ENCODE data around the gene JUP. TPM values are rescaled to one million over a fixed set of nuclear protein-coding genes. Genes with fewer than 3 reads are reported as not detected.

The JUP gene
- total RNA-seq, 3 donors from 2014 or later: 165 to 383 (median 320) TPM

DNA sequence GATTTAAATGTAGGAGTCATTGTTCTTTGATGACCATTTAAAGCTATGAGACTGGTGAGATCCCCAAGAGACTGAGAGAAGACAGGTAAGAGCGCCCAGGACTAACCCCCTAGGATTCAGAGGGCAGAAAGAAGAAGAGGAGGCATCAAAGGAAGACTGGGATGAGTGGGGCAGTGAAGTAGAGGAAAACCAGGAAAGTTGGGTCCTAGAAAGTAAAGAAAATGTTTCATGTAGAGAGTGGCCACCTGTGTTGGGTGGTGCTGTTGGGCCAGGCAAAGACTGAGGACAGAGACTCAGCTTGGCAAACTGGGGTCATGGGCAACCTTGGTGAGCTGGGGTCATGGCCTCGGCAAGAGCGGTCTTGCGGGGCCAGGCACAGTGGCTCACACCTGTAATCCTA, 50.8 kb downstream of the JUP start:
- Histone ChIP-seq H3K4me1 (ENCODE audit: low read depth) (peaks cover 9% of the 10 kb centered on the region), H3K9me3 (no peaks in the 10 kb centered on the region), H3K4me3 (no peak overlapping the region), H3K36me3 (ENCODE audit: low read depth) (no peaks in the 10 kb centered on the region)
- no peak for ATAC-seq
- TF ChIP-seq, protein P1, sequence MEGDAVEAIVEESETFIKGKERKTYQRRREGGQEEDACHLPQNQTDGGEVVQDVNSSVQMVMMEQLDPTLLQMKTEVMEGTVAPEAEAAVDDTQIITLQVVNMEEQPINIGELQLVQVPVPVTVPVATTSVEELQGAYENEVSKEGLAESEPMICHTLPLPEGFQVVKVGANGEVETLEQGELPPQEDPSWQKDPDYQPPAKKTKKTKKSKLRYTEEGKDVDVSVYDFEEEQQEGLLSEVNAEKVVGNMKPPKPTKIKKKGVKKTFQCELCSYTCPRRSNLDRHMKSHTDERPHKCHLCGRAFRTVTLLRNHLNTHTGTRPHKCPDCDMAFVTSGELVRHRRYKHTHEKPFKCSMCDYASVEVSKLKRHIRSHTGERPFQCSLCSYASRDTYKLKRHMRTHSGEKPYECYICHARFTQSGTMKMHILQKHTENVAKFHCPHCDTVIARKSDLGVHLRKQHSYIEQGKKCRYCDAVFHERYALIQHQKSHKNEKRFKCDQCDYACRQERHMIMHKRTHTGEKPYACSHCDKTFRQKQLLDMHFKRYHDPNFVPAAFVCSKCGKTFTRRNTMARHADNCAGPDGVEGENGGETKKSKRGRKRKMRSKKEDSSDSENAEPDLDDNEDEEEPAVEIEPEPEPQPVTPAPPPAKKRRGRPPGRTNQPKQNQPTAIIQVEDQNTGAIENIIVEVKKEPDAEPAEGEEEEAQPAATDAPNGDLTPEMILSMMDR (IDR thresholded peaks at IDR 0.05): no peak
- no peak for DNase-seq
- intact Hi-C loops (cut with DNase I, micrococcal nuclease): loop anchor here (5.0 to 10.0 kb wide), 2 partner anchors 67 to 149 kb away; no protein-coding TSS in a partner anchor

- intact Hi-C loops (cut with DNase I, micrococcal nuclease): loop anchor here (5.0 to 10.0 kb wide), 2 partner anchors 67 to 150 kb away; no protein-coding TSS in a partner anchor
- no peak for ATAC-seq
- Histone ChIP-seq H3K36me3 (ENCODE audit: low read depth) (no peaks in the 10 kb centered on the region), H3K9me3 (no peaks in the 10 kb centered on the region), H3K4me1 (ENCODE audit: low read depth) (peaks cover 9% of the 10 kb centered on the region), H3K4me3 (no peak overlapping the region)
- no peak for DNase-seq
- TF ChIP-seq, protein P1 (IDR thresholded peaks at IDR 0.05): no peak
Observed at GRCh38 chr17:41734949-41735313, 51.6 kb downstream of the JUP start.

DNA sequence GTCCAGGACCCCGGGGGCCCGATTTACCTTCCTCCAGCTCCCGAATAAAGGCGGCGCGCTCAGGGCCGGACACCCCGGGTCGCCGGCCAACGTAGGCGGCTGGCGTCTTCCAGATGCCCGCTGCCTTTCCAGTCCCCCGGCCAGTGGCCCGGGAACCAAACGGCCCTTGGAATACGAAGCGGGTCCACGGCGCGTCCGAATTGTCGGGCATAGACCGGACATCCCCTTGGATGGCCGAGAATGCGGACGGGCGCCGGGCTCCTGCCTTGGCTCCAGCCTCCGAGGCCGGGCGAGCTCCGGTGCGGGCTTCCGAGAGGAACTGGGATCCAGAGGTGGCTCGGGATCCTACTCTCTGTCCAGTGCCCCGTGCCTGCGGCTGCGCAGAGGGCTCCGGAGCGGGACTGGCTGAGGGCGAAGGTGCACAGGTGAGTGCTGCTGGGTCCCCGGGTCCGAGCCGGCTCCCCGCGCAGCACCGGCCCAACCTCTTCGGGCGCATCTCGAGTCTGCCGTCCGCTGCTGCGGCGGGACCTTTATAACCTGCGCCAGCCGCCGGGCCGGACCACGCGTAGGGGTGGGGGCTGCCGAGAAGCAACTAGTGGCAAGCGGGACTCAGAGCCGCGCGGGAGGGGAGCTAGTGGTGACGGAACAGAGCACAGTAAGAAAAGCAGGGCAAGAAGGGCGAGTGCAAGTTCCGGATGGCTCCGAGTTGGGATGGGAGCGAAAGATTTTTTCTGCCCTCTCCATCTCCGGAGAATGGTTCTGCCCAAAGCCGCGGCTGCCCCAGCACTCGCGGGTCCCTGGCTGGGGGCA, 52.2 kb downstream of the JUP start, which contains the start of gene HAP1:
TSS of gene HAP1 (minus strand) at position 505 of the 810 bp plus-strand sequence. CDS start at position 496, 9 bp downstream.
- intact Hi-C loops (cut with DNase I, micrococcal nuclease): loop anchor here in 1 of 2 donors (10.0 kb wide), 1 partner anchor 150 kb away; no protein-coding TSS in a partner anchor
- ATAC-seq: peak; percentile 17

DNA sequence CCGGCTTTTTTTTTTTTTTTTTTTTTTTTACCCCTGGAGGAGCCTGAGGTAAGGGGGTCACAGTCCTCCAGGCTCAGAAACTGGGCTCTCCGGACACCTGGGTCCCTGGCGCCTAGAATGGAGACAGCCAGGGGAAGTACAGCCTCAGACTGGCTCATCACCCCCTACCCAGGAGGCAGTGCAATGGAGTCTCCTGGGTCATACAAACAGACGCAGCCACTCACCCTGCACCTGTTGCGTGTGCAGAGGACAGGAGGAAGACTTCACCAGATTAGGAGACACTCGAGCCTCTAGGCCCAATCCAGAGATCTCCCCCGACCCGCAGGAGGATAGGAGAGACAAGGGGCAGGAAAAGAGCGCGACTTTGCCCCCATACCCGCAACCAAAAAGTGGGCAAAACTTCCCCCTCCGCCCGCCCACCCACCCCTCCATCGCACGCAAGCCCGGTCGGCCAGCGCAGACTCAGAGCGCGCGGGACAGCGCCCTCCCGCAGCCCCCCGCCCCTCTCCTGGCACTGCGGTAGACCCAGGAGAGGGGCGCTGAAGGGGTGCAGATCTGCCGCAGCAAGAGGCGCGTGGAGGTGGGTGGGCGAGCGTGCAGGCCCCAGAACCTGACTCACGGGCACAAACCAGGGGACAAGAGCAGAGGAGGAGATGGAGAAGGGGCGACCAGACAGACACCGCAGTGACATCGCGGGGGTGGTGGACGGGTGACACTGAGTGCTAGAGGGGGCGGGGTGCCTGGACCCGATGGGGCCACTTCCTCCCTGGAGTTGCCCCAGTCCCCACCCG, 53.0 kb downstream of the JUP start:
- Histone ChIP-seq H3K9me3 (no peaks in the 10 kb centered on the region), H3K4me1 (ENCODE audit: low read depth) (peaks cover 9% of the 10 kb centered on the region), H3K36me3 (ENCODE audit: low read depth) (no peaks in the 10 kb centered on the region), H3K4me3 (no peak overlapping the region)
- TF ChIP-seq, protein P1 (IDR thresholded peaks at IDR 0.05): no peak
- DNase-seq (no peak), ATAC-seq (no peak)
- intact Hi-C loops (cut with DNase I, micrococcal nuclease): loop anchor here in 1 of 2 donors (10.0 kb wide), 1 partner anchor 151 kb away; no protein-coding TSS in a partner anchor

More for the DNA sequence above, 52.2 kb downstream of the JUP start, which contains the start of gene HAP1:
- TF ChIP-seq, protein P1 (IDR thresholded peaks at IDR 0.05): no peak
- H3K4me3 ChIP-seq: no peak within 1 kb of the TSS
- peak in 1 of 3 donors; percentile 47 for DNase-seq
- no peaks in the 10 kb centered on the region for H3K9me3 ChIP-seq
- H3K4me1 ChIP-seq (ENCODE audit: low read depth): peaks cover 9% of the 10 kb centered on the region
- H3K36me3 ChIP-seq (ENCODE audit: low read depth): no peaks in the 10 kb centered on the region

GRCh38 chr17:41731836-41732235, 54.7 kb downstream of the JUP start:
- H3K4me3 ChIP-seq: no peak overlapping the region
- intact Hi-C loops (cut with DNase I, micrococcal nuclease): loop anchor here in 1 of 2 donors (10.0 kb wide), 1 partner anchor 153 kb away; no protein-coding TSS in a partner anchor
- peaks cover 9% of the 10 kb centered on the region for H3K4me1 ChIP-seq (ENCODE audit: low read depth)
- no peaks in the 10 kb centered on the region for H3K9me3 ChIP-seq
- DNase-seq (no peak), ATAC-seq (no peak)
- no peaks in the 10 kb centered on the region for H3K36me3 ChIP-seq (ENCODE audit: low read depth)
- TF ChIP-seq, protein P1 (IDR thresholded peaks at IDR 0.05): no peak
